ENCODE results near the gene BANF2.

Gene BANF2

GRCh38 chr20:17680836-17681725 lies 18.7 kb upstream of the BANF2 start:
- Histone ChIP-seq H4K91ac (ENCODE audit: low read length) (peak overlapping the region; percentile 90), H2BK12ac (ENCODE audit: low read length in 2 of 2) (peak overlapping the region in 1 of 2 experiments; percentile 38), H2BK5ac (ENCODE audit: low read depth, low read length, poor library complexity, severe bottlenecking) (peak overlapping the region; percentile 84), H3K79me1 (replicated peaks; ENCODE audit: low read length, poor library complexity, severe bottlenecking) (no peaks in the 10 kb centered on the region), H3K27ac (ENCODE audit: low read length, poor library complexity, severe bottlenecking) (peak overlapping the region; percentile 53), H3K4me3 (ENCODE audit: insufficient read depth in 1 of 2, low read depth in 1 of 2, low read length in 2 of 2) (peak overlapping the region; percentile 90 to 99), H3K9ac (ENCODE audit: low read length) (peak overlapping the region; percentile 98), H4K8ac (ENCODE audit: low read length) (peak overlapping the region; percentile 88), H3K23ac (ENCODE audit: low read length in 2 of 2) (peak overlapping the region in 1 of 2 experiments; percentile 42), H3K14ac (ENCODE audit: low read length in 2 of 2) (peak overlapping the region; percentile 83 to 94), H2BK120ac (ENCODE audit: low read depth, low read length) (peak overlapping the region; percentile 93), H2AK5ac (ENCODE audit: low read length, severe bottlenecking) (peak overlapping the region; percentile 44), H3K36me3 (ENCODE audit: control insufficient read depth in 1 of 2, insufficient read depth in 2 of 2, low read depth in 1 of 2, low read length in 2 of 2) (peaks cover 11 to 37% of the 10 kb centered on the region in 2 experiments), H3K9me3 (ENCODE audit: control insufficient read depth, low read length) (peaks cover under 1% of the 10 kb centered on the region), H3K27me3 (ENCODE audit: control insufficient read depth in 1 of 2, insufficient read depth in 1 of 2, low read length in 2 of 2) (peaks cover 17 to 28% of the 10 kb centered on the region in 2 experiments), H3K4ac (ENCODE audit: low read depth in 1 of 2, low read length in 2 of 2) (peak overlapping the region; percentile 76 to 91), H2AFZ (ENCODE audit: low read depth, low read length) (no peak overlapping the region), H3K18ac (ENCODE audit: low read depth in 1 of 2, low read length in 2 of 2) (peak overlapping the region; percentile 92 to 95), H3K4me2 (ENCODE audit: low read length, poor library complexity, severe bottlenecking) (peak overlapping the region; percentile 83), H3K4me1 (ENCODE audit: control insufficient read depth, insufficient read depth, low read depth, low read length) (peaks cover 12% of the 10 kb centered on the region), H2BK15ac (ENCODE audit: low read depth, poor library complexity, severe bottlenecking) (peak overlapping the region; percentile 83)
- under 1% methylated on average over 51 of the region's 110 CpGs for WGBS
- peak; percentile 74 for DNase-seq

- Histone ChIP-seq H3K9ac (ENCODE audit: low read length) (peak overlapping the region; percentile 98), H2BK12ac (ENCODE audit: low read length in 2 of 2) (no peak overlapping the region), H3K23ac (ENCODE audit: low read length in 2 of 2) (peak overlapping the region in 1 of 2 experiments; percentile 34), H2BK120ac (ENCODE audit: low read depth, low read length) (peak overlapping the region; percentile 93), H3K9me3 (ENCODE audit: control insufficient read depth, low read length) (peaks cover 7% of the 10 kb centered on the region), H2BK5ac (ENCODE audit: low read depth, low read length, poor library complexity, severe bottlenecking) (peak overlapping the region; percentile 84), H3K27ac (ENCODE audit: low read length, poor library complexity, severe bottlenecking) (peak overlapping the region; percentile 53), H3K79me1 (replicated peaks; ENCODE audit: low read length, poor library complexity, severe bottlenecking) (no peaks in the 10 kb centered on the region), H3K27me3 (ENCODE audit: control insufficient read depth in 1 of 2, insufficient read depth in 1 of 2, low read length in 2 of 2) (peaks cover 23 to 35% of the 10 kb centered on the region in 2 experiments), H4K8ac (ENCODE audit: low read length) (peak overlapping the region; percentile 88), H3K4me2 (ENCODE audit: low read length, poor library complexity, severe bottlenecking) (peak overlapping the region; percentile 30), H3K4me3 (ENCODE audit: insufficient read depth in 1 of 2, low read depth in 1 of 2, low read length in 2 of 2) (peak overlapping the region; percentile 78 to 99), H3K36me3 (ENCODE audit: control insufficient read depth in 1 of 2, insufficient read depth in 2 of 2, low read depth in 1 of 2, low read length in 2 of 2) (peaks cover 5 to 30% of the 10 kb centered on the region in 2 experiments), H4K91ac (ENCODE audit: low read length) (peak overlapping the region; percentile 90), H2AFZ (ENCODE audit: low read depth, low read length) (no peak overlapping the region), H3K18ac (ENCODE audit: low read depth in 1 of 2, low read length in 2 of 2) (peak overlapping the region; percentile 92 to 95), H3K14ac (ENCODE audit: low read length in 2 of 2) (peak overlapping the region; percentile 68 to 94), H2AK5ac (ENCODE audit: low read length, severe bottlenecking) (no peak overlapping the region), H2BK15ac (ENCODE audit: low read depth, poor library complexity, severe bottlenecking) (peak overlapping the region; percentile 93), H3K4me1 (ENCODE audit: control insufficient read depth, insufficient read depth, low read depth, low read length) (peaks cover 12% of the 10 kb centered on the region), H3K4ac (ENCODE audit: low read depth in 1 of 2, low read length in 2 of 2) (peak overlapping the region; percentile 96 to 97)
- no peak for DNase-seq
- 0% methylated on average over 46 of the region's 65 CpGs for WGBS
Measured at GRCh38 chr20:17681726-17682102, 18.1 kb upstream of the BANF2 start.

- H4K91ac ChIP-seq (ENCODE audit: low read length): peak within 1 kb of the TSS; percentile 90
- H3K23ac ChIP-seq (ENCODE audit: low read length in 2 of 2): peak within 1 kb of the TSS in 1 of 2 experiments; percentile 34
- H3K14ac ChIP-seq (ENCODE audit: low read length in 2 of 2): peak within 1 kb of the TSS; percentile 68 to 94
- H3K4me3 ChIP-seq (ENCODE audit: insufficient read depth in 1 of 2, low read depth in 1 of 2, low read length in 2 of 2): peak within 1 kb of the TSS; percentile 90 to 99
- peaks cover 12% of the 10 kb centered on the region for H3K4me1 ChIP-seq (ENCODE audit: control insufficient read depth, insufficient read depth, low read depth, low read length)
- no peak within 1 kb of the TSS for H2BK12ac ChIP-seq (ENCODE audit: low read length in 2 of 2)
- H2AFZ ChIP-seq (ENCODE audit: low read depth, low read length): no peak within 1 kb of the TSS
- DNase-seq: peak; percentile 98
- H4K8ac ChIP-seq (ENCODE audit: low read length): peak within 1 kb of the TSS; percentile 89
- H3K27ac ChIP-seq (ENCODE audit: low read length, poor library complexity, severe bottlenecking): peak within 1 kb of the TSS; percentile 53
- H3K4me2 ChIP-seq (ENCODE audit: low read length, poor library complexity, severe bottlenecking): peak within 1 kb of the TSS; percentile 60
- WGBS: under 1% methylated on average over 45 of the region's 79 CpGs
- H2BK5ac ChIP-seq (ENCODE audit: low read depth, low read length, poor library complexity, severe bottlenecking): peak within 1 kb of the TSS; percentile 84
- H2AK5ac ChIP-seq (ENCODE audit: low read length, severe bottlenecking): no peak within 1 kb of the TSS
- peak within 1 kb of the TSS; percentile 96 for H2BK15ac ChIP-seq (ENCODE audit: low read depth, poor library complexity, severe bottlenecking)
- peak within 1 kb of the TSS; percentile 92 to 95 for H3K18ac ChIP-seq (ENCODE audit: low read depth in 1 of 2, low read length in 2 of 2)
- no peaks in the 10 kb centered on the region for H3K79me1 ChIP-seq (replicated peaks; ENCODE audit: low read length, poor library complexity, severe bottlenecking)
- peaks cover 13% of the 10 kb centered on the region for H3K9me3 ChIP-seq (ENCODE audit: control insufficient read depth, low read length)
- peak within 1 kb of the TSS; percentile 98 for H3K9ac ChIP-seq (ENCODE audit: low read length)
- H2BK120ac ChIP-seq (ENCODE audit: low read depth, low read length): peak within 1 kb of the TSS; percentile 93
- H3K27me3 ChIP-seq (ENCODE audit: control insufficient read depth in 1 of 2, insufficient read depth in 1 of 2, low read length in 2 of 2): peaks cover 28 to 40% of the 10 kb centered on the region in 2 experiments
- peaks cover 3 to 27% of the 10 kb centered on the region in 2 experiments for H3K36me3 ChIP-seq (ENCODE audit: control insufficient read depth in 1 of 2, insufficient read depth in 2 of 2, low read depth in 1 of 2, low read length in 2 of 2)
- peak within 1 kb of the TSS; percentile 96 to 97 for H3K4ac ChIP-seq (ENCODE audit: low read depth in 1 of 2, low read length in 2 of 2)
Measured at GRCh38 chr20:17682103-17682888, 17.5 kb upstream of the BANF2 start, which contains the start of gene RRBP1. TSS of gene RRBP1 (minus strand) at chr20:17682242. CDS start at chr20:17660507, 21,735 bp downstream.

Measured in mesenchymal stem cell (in vitro differentiated cells and primary cell).